Measurements from ENCODE around the gene MEI1.
"Not testable (repeated sequence)": the region's sequence is repeated elsewhere in the genome, so short reads cannot be mapped to it uniquely, and the experiment has no call there.

Gene MEI1

GRCh38 chr22:41681616-41682015 is 17.7 kb upstream of the MEI1 start:
- no peak for DNase-seq (ENCODE audit: low read depth)

GRCh38 chr22:41682033-41682807 is 17.1 kb upstream of the MEI1 start:
- peak; percentile 71 for DNase-seq (ENCODE audit: low read depth)

- DNase-seq (ENCODE audit: low read depth): no peak
These were observed 16.3 kb upstream of the MEI1 start for GRCh38 chr22:41683052-41683451.

- no peak for DNase-seq (ENCODE audit: low read depth)
These were observed 15.7 kb upstream of the MEI1 start for GRCh38 chr22:41683616-41684015.

GRCh38 chr22:41684194-41684593 is 15.1 kb upstream of the MEI1 start:
- no peak for DNase-seq (ENCODE audit: low read depth)

- DNase-seq (ENCODE audit: low read depth): not testable (repeated sequence)
These were observed 12.4 kb upstream of the MEI1 start for GRCh38 chr22:41686890-41687289.

- no peak for DNase-seq (ENCODE audit: low read depth)
These were observed 11.4 kb upstream of the MEI1 start for GRCh38 chr22:41687901-41688364.

GRCh38 chr22:41688365-41689211 is 10.7 kb upstream of the MEI1 start, which contains the start of gene SNU13:
Gene SNU13 (minus strand): TSS chr22:41688867. CDS start chr22:41688796, 71 bp downstream.
- DNase-seq (ENCODE audit: low read depth): peak; percentile 92

GRCh38 chr22:41690476-41690875 is 8.8 kb upstream of the MEI1 start:
- no peak for DNase-seq (ENCODE audit: low read depth)

GRCh38 chr22:41695211-41695610 is 4.1 kb upstream of the MEI1 start:
- no peak for DNase-seq (ENCODE audit: low read depth)

- no peak for DNase-seq (ENCODE audit: low read depth)
These were observed 2.6 kb upstream of the MEI1 start for GRCh38 chr22:41696703-41697102.

- DNase-seq (ENCODE audit: low read depth): peak; percentile 69
These were observed 2.1 kb upstream of the MEI1 start for GRCh38 chr22:41697126-41697775.

GRCh38 chr22:41700108-41700364 is 733 bp downstream of the MEI1 start:
- no peak for DNase-seq (ENCODE audit: low read depth)

GRCh38 chr22:41702763-41703162 is 3.5 kb downstream of the MEI1 start:
- no peak for DNase-seq (ENCODE audit: low read depth)

- no peak for DNase-seq (ENCODE audit: low read depth)
These were observed 10.0 kb downstream of the MEI1 start for GRCh38 chr22:41709341-41709740.

- DNase-seq (ENCODE audit: low read depth): no peak
These were observed 13.7 kb downstream of the MEI1 start for GRCh38 chr22:41713004-41713403.

GRCh38 chr22:41722496-41722895 is 23.2 kb downstream of the MEI1 start:
- DNase-seq (ENCODE audit: low read depth): no peak

GRCh38 chr22:41725510-41726110 is 26.3 kb downstream of the MEI1 start:
- no peak for DNase-seq (ENCODE audit: low read depth)

- DNase-seq (ENCODE audit: low read depth): no peak
These were observed 32.3 kb downstream of the MEI1 start for GRCh38 chr22:41731609-41732008.

- DNase-seq (ENCODE audit: low read depth): no peak
These were observed 32.9 kb downstream of the MEI1 start for GRCh38 chr22:41732096-41732772.

GRCh38 chr22:41733241-41733640 is 33.9 kb downstream of the MEI1 start:
- not testable (repeated sequence) for DNase-seq (ENCODE audit: low read depth)

- no peak for DNase-seq (ENCODE audit: low read depth)
These were observed 40.3 kb downstream of the MEI1 start for GRCh38 chr22:41739576-41739975.

All from T-helper 22 cell (primary cell).